MCF 10A (cell line): ENCODE data around the gene SLMAP. TPM values are rescaled to one million over a fixed set of nuclear protein-coding genes. Genes with fewer than 3 reads are reported as not detected.

Source experiments
- BruUV-seq: library from RNA; stranded (reverse); fragments of 400-500 nt; replicated peaks from 2 replicates; lab custom pipeline; 2021; lab: Mats Ljungman, UMichigan
- CTCF ChIA-PET: fragments of 300-600 bp; sonication (Branson Sonifier 250); formaldehyde crosslinking; extraction: SDS; loops from one replicate; lab custom pipeline; 2021; ENCODE audit warnings: antibody characterized with exemption, inconsistent platforms; lab: Yijun Ruan, JAX
- POLR2A ChIA-PET: fragments of 300-600, 350-650 bp; sonication (Branson Sonifier 250); formaldehyde crosslinking; extraction: SDS; loops from one replicate; lab custom pipeline; 2020; ENCODE audit warnings: antibody characterized with exemption, inconsistent platforms; lab: Yijun Ruan, JAX
- DNase-seq: peaks from one replicate; pipeline ENCODE4 v3.0.0-alpha.2; 2018; ENCODE audit not compliant: unreplicated experiment
- H3K27ac Mint-ChIP-seq: one replicate; pipeline ENCODE4 v1.8.0; 2022; ENCODE audit warnings: mild to moderate bottlenecking, low read depth, mixed read lengths; ENCODE audit not compliant: unreplicated experiment
- H3K27me3 Mint-ChIP-seq: one replicate; pipeline ENCODE4 v1.8.0; 2022; ENCODE audit warnings: mixed read lengths; ENCODE audit not compliant: insufficient read depth, unreplicated experiment
- H3K36me3 Mint-ChIP-seq: one replicate; pipeline ENCODE4 v1.8.0; 2022; ENCODE audit warnings: mild to moderate bottlenecking, moderate library complexity, mixed read lengths; ENCODE audit not compliant: insufficient read depth, unreplicated experiment
- H3K4me1 Mint-ChIP-seq: one replicate; pipeline ENCODE4 v1.8.0; 2022; ENCODE audit warnings: mixed read lengths; ENCODE audit not compliant: insufficient read depth, unreplicated experiment
- H3K4me3 Mint-ChIP-seq: one replicate; pipeline ENCODE4 v1.8.0; 2022; ENCODE audit warnings: mild to moderate bottlenecking, moderate library complexity, mixed read lengths; ENCODE audit not compliant: unreplicated experiment
- H3K9me3 Mint-ChIP-seq: one replicate; pipeline ENCODE4 v1.8.0; 2022; ENCODE audit warnings: mixed read lengths; ENCODE audit not compliant: unreplicated experiment
- CTCF ChIP-seq: fragments of 200-600 bp; IDR thresholded peaks from one replicate; pipeline ENCODE4 v1.8.0; 2022; ENCODE audit warnings: antibody characterized with exemption, mild to moderate bottlenecking; ENCODE audit not compliant: unreplicated experiment
- intact Hi-C: fragments of 100-400 bp; cut with micrococcal nuclease; formaldehyde crosslinking; loops from 2 replicates; pipeline ENCODE4 v1.14.1; 2022
- total RNA-seq: library from RNA; stranded (reverse); gene quantifications from 2 replicates; pipeline ENCODE4 v1.2.3, GENCODE V29; 2022

SLMAP gene
- total RNA-seq, 1 experiment from 2014 or later = 77.9 TPM

GRCh38 chr3:57919987-57920386, 163.9 kb downstream of the SLMAP start:
- intact Hi-C loops = no loop called here
- Mint-ChIP-seq H3K27ac (peak overlapping the region; percentile 23), H3K4me3 (no peak overlapping the region), H3K9me3 (no peaks in the 10 kb centered on the region), H3K27me3 (no peaks in the 10 kb centered on the region), H3K36me3 (peaks cover 79% of the 10 kb centered on the region), H3K4me1 (peaks cover 11% of the 10 kb centered on the region)
- ChIA-PET POLR2A (no interaction called here), CTCF (interaction anchor here (0.6 kb wide), 1 partner anchor 105 kb away, joined by 3 read pairs; no protein-coding TSS in a partner anchor)
- no TSS peak for BruUV-seq
- TF ChIP-seq CTCF = no peak
- no peak for DNase-seq

GRCh38 chr3:57923101-57923500, 167.0 kb downstream of the SLMAP start:
- CTCF ChIA-PET = no interaction called here
- H3K27me3 Mint-ChIP-seq = no peaks in the 10 kb centered on the region
- no TSS peak for BruUV-seq

GRCh38 chr3:57923752-57924151, 167.6 kb downstream of the SLMAP start:
- ChIA-PET CTCF (no interaction called here), POLR2A (no interaction called here)
- no peak overlapping the region for H3K27ac Mint-ChIP-seq
- no TSS peak for BruUV-seq
- H3K9me3 Mint-ChIP-seq = no peaks in the 10 kb centered on the region
- no peaks in the 10 kb centered on the region for H3K27me3 Mint-ChIP-seq
- intact Hi-C loops = no loop called here
- no peak for DNase-seq
- H3K4me1 Mint-ChIP-seq = no peaks in the 10 kb centered on the region
- TF ChIP-seq CTCF = no peak
- peaks cover 75% of the 10 kb centered on the region for H3K36me3 Mint-ChIP-seq
- no peak overlapping the region for H3K4me3 Mint-ChIP-seq

More at GRCh38 chr3:57923101-57923500, 167.0 kb downstream of the SLMAP start:
- no peak for DNase-seq
- intact Hi-C loops = no loop called here
- Mint-ChIP-seq H3K36me3 (peaks cover 75% of the 10 kb centered on the region), H3K9me3 (no peaks in the 10 kb centered on the region), H3K4me1 (peaks cover under 1% of the 10 kb centered on the region), H3K27ac (no peak overlapping the region), H3K4me3 (no peak overlapping the region)
- POLR2A ChIA-PET = no interaction called here
- no peak for TF ChIP-seq CTCF

GRCh38 chr3:57927166-57927565, 171.1 kb downstream of the SLMAP start:
- DNase-seq = no peak
- ChIA-PET CTCF (interaction anchor here (0.7 kb wide), 1 partner anchor 37 kb away, joined by 3 read pairs; no protein-coding TSS in a partner anchor), POLR2A (interaction anchor here (1.1 kb wide), 1 partner anchor 39 kb away, joined by 3 read pairs; no protein-coding TSS in a partner anchor)
- intact Hi-C loops = no loop called here
- Mint-ChIP-seq H3K27me3 (no peaks in the 10 kb centered on the region), H3K27ac (no peak overlapping the region), H3K9me3 (no peaks in the 10 kb centered on the region), H3K4me1 (no peaks in the 10 kb centered on the region), H3K4me3 (no peak overlapping the region), H3K36me3 (peaks cover 64% of the 10 kb centered on the region)
- no peak for TF ChIP-seq CTCF
- no TSS peak for BruUV-seq
